Gastrocnemius medialis (tissue), 4 donors: ENCODE data around the gene TEX2.

Experiments used
- CTCF ChIP-seq, 5 experiments: fragments of 450-650 bp in 3 of 5; fragments of 200-600 bp in 2 of 5; sonication (generic) in 2 of 5; IDR thresholded peaks in 4 of 5; conservative IDR thresholded peaks in 1 of 5; 1 replicate in 4 of 5; 2 replicates in 1 of 5; pipeline ENCODE4 v1.5.1; 2016 to 2019; ENCODE audit warnings: antibody characterized with exemption in 5 of 5, mild to moderate bottlenecking in 3 of 5, moderate library complexity in 3 of 5
- POLR2A ChIP-seq, 2 donors: fragments of 450-650 bp; IDR thresholded peaks; one replicate each; pipeline ENCODE4 v1.6.1; 2017; ENCODE audit warnings: antibody characterized with exemption in 2 of 2, mild to moderate bottlenecking in 2 of 2, moderate library complexity in 2 of 2

DNA sequence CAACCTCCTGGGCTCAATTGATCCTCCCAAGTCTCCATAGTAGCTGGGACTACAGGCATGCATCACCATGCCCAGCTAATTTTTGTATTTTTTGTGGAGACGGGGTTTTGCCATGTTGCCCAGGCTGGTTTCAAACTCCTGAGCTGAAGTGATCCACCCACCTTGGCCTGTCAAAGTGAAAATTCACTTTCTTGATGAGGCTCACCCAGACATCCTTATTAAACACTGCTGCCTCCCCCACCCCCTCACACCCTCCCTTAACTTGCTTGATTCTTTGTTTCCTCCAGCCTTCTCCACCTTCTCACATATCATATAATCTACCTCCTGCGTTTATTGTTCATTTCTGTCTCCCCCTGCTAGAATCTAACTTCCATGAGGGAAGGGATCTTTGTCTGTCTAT, 46.0 kb upstream of the TEX2 start:
- TF ChIP-seq CTCF (IDR thresholded peaks at IDR 0.05 in 4 of 5, conservative IDR thresholded peaks at IDR 0.05 in 1 of 5) (no peak), POLR2A (IDR thresholded peaks at IDR 0.05) (no peak)
